ENCODE data around the gene GPR179.

DNA sequence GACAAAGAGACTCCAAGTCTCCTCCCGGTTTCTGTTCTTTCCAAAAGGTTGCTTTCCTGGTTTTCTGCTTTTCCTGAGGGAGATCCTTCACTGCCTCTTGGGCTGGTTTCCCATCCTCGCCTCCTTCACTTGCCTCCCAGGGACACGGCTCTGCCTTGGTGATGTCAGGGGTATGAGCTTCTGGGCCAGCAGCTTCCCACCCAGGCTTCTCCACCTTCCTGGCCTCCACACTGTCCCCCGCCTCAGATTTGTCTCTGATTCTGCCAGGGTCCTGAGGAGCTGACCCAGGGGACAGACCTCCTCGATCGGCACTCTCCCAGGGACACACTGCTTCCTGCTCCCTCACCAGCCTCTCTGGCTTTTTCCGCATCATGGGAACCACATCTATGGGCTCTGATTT, 14.5 kb downstream of the GPR179 start:
- TF ChIP-seq, protein P1, sequence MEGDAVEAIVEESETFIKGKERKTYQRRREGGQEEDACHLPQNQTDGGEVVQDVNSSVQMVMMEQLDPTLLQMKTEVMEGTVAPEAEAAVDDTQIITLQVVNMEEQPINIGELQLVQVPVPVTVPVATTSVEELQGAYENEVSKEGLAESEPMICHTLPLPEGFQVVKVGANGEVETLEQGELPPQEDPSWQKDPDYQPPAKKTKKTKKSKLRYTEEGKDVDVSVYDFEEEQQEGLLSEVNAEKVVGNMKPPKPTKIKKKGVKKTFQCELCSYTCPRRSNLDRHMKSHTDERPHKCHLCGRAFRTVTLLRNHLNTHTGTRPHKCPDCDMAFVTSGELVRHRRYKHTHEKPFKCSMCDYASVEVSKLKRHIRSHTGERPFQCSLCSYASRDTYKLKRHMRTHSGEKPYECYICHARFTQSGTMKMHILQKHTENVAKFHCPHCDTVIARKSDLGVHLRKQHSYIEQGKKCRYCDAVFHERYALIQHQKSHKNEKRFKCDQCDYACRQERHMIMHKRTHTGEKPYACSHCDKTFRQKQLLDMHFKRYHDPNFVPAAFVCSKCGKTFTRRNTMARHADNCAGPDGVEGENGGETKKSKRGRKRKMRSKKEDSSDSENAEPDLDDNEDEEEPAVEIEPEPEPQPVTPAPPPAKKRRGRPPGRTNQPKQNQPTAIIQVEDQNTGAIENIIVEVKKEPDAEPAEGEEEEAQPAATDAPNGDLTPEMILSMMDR (IDR thresholded peaks at IDR 0.05): no peak
- no peak for TF ChIP-seq POLR2A (IDR thresholded peaks at IDR 0.05)

Measured in ovary (tissue), 3 donors.